Measurements from ENCODE around the gene SPEN.

- TF ChIP-seq CTCF (conservative IDR thresholded peaks at IDR 0.05; ENCODE audit: low read depth in 2 of 2), result no peak
- no peak for TF ChIP-seq EZH2 (IDR thresholded peaks at IDR 0.05; ENCODE audit: low read depth, unreplicated experiment)
- no peak for TF ChIP-seq EZH2phosphoT487 (IDR thresholded peaks at IDR 0.05; ENCODE audit: unreplicated experiment)
- no peak for TF ChIP-seq REST (IDR thresholded peaks at IDR 0.05; ENCODE audit: unreplicated experiment)
These were observed 84.4 kb downstream of the SPEN start for GRCh38 chr1:15931884-15932283.

All from GM23338 (cell line).